ENCODE results near the gene TMEM168.

DNA sequence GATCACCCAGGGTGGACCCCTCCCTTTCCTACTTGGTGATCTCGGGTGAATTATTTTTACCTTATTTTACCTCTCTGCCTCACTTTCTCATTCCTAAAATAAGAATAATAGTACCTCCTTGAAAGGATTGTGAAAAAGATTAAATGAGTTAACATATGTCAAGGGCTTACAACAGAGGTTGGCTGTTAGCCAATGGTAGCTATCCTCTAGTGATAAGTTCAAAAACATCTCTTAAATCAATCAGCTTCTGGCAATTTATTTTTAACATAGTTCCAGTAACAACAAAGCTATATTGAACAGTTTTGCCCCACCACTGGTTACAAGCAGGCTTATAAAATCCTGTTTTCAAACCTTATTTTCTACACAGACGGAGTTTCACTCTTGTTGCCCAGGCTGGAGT is 45.4 kb downstream of the TMEM168 start:
- TF ChIP-seq GATA3 (IDR thresholded peaks at IDR 0.05; ENCODE audit: low read depth, low read length) (no peak), GATA2 (IDR thresholded peaks at IDR 0.05; ENCODE audit: low read depth, low read length) (no peak)
